NCI-H226 (cell line): ENCODE results near the gene RAE1.

ENCODE experiments used
- DNase-seq: peaks from one replicate; pipeline ENCODE4 v3.0.0-alpha.2; 2015

RAE1 gene

DNA sequence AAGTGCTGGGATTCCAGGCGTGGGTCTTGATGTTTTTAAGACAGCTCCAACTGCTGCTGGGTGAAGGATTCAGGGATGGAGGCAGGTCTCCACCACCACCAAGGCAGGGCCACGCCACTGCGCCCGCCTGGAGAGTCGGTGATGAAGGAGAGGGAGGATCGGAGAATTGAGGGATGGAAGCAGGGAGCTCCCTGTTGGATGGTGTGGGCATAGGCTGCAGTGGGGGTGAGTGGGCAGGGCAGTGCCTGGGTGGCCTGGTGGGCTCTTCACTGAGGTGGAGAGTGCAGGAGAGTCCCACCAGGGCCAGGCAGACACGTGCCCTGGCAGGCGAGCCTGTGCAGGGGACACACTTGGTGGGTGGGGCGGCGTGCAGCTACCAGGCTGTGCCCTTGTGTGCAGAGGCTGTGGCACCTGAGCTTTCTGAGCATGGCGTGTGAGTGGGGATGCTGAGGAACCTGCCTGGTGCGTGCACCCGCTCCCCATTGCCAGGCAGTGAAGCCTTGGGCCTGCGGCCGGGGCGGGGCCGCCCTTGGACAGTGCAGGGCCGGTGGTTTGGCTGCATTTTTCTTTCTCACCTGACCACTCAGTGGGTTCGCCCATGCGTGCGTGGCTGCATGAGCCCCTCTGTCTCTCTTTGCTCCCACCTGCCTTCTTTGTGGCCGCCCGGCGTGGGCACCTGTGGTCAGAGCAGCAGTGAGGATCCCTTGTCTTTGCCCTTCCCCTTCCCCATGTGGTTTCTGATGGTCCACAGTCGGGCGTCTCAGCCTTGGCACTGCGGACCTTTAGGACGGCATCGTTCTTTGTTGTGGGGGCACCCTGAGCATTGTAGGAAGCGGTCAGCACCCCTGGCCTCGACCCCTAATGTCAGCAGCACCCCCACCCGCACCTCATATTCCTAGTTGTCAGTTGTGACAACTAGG, 51.4 kb downstream of the RAE1 start:
- DNase-seq: no peak

DNA sequence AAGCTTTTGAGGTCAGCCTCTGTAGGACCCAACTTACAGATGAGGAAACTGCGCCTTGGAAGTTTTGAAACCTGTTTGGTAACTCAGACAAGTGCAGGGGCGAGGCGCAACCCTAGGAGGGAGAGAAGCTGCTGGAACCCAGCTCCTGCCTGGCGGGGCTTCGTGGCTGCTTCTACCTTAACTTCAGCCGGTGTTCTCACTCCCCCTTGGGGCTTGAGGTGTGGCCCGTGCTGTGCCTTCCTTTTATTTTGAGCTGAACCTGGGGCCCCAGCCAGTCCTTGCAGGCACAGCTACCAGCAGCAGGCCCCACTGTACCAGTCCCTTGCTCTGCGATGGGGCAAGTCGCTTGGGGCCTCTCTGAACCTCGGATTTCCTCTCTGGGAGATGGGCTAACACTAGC, 52.2 kb downstream of the RAE1 start:
- no peak for DNase-seq

DNA sequence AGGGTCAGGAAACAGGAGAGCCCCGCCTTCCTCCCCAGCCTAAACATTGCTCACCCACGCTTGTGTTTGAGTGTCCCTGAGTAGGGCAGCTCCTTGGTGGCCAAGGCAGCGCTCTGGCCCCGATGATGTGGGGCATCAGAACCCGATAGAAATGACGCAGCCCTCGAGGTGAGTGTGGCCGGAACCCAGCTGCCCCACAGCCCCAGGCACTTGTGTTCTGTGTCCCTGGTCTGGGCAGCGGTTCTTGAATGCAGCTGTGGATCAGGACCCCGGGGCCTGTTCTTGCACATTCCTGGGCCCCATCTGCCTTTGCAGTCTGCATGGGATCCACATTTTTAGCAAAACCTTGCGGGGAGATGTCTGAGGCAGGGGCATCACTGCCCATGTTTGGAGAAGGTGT, 53.0 kb downstream of the RAE1 start:
- no peak for DNase-seq

DNA sequence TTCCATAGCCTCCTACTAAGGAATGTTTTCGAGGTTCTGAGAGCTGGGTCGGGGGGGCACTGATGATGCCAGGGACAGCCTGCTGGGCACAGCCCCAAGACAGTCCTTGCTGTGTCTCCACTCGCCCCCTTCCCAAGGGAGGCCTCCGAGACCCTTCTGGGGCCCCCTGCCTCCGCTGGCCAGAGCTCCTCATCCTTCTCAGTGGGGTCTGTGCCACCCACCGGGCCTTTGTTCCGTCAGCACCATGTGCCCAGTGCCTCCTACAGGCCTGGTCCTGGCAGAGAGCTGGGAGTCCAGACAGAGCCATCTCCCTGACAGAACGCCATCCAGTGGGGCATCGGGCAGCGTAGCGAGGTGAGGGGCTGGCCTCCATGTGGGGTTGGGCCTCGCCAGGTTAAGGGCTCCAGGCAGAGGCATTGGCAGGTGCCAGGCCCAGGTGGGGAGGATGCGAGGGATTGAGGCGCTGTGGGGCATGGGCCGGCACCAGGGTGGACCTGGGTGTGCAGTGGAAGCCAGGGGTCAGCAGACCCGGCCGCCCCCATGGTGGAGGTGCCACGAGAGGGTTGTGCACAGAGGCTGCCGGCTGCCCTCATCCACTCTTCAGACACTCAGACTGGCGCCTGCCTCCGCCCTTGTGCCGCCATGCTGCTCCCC, 53.5 kb downstream of the RAE1 start:
- no peak for DNase-seq

DNA sequence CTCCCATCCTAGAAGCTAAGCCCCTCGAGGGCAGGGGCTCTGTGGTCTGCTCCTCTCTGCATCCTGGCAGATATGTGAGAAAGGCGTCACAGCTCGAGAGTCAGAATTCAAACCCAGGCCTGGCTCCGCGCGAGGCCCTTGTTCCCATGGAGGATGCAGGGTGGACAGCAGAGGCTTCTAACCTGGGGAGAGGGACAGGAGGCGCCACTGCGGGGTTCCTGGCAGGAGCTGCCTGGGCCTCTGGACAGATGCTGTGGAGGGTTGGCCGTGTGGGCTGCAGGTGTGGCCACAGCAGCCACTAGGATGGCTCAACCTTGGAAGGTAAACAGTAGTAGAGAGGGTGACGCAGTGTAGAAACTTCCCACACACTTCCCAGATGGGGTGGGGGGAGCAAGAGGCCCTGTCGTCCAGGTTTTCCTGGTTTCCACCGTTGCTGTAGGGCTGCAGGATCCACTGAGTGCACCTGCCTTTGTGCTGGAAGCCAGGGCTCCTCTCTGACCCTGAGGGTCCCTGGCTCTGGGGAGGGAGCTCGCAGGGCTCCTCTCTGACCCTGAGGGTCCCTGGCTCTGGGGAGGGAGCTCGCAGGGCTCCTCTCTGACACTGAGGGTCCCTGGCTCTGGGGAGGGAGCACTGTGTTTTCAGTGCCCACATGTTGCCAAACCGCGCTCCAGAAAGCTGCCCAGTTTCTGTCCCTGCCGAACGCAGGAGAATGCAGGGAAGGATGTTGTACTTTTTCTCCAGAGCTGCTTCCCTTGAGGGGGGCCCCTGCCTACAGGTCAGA, 54.4 kb downstream of the RAE1 start:
- no peak for DNase-seq

DNA sequence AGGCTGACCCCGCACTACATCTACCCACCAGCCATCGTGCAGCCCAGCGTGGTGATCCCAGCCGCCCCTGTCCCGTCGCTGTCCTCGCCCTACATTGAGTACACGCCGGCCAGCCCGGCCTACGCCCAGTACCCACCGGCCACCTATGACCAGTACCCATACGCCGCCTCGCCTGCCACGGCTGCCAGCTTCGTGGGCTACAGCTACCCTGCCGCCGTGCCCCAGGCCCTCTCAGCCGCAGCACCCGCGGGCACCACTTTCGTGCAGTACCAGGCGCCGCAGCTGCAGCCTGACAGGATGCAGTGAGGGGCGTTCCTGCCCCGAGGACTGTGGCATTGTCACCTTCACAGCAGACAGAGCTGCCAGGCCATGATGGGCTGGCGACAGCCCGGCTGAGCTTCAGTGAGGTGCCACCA, 56.5 kb downstream of the RAE1 start:
- DNase-seq: no peak

DNA sequence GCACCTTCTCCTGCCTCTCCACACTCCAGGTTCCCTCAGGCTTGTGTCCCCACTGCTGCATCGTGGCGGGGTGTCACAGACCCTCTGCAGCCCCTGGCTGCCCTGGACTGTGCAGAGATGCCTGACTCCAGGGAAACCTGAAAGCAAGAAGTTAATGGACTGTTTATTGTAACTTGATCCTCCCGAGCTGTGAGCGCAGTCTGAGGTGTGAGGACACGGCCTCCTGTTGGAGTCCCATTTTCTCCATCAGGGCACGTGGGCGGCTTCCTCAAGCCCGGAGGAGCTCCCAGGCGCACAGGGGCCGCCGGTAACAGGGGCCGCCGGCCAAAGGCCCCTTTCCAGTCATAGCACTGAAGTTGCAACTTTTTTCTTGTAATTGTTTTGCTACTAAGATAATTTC, 57.1 kb downstream of the RAE1 start:
- no peak for DNase-seq

DNA sequence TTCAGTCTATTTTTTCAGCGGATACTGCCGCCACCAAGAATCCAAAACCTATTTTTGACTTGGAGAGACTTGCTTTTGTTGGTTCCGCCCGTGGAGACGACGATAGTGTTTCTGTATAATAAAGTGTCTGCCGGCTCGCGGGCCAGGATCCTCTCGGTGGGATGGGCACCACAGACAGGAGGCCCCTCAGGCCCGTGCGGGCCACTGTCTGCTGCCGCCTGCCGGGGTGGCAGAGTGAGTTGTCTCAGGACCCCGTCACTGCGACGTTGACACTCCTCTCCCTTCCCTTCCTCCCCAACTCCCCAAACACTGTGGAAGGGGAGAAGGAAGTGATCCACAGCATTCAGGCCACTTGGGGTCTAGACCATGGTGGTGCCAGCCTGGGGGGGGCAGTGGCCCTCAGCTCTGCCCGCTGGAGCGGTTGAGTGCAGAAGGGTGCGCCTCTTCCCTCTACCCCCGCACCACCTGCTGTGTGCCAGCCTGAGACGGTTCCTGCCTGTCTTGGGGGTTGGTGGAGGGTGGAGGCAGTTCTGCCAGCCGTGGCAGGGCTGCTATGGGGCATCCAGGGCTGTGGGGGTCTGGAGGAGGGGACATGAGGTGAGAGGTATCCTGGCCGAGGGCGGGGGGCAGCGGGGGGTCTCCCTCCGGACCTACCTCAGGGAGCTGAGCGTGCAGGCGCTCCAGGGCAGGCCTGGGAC, 57.6 kb downstream of the RAE1 start:
- no peak for DNase-seq

DNA sequence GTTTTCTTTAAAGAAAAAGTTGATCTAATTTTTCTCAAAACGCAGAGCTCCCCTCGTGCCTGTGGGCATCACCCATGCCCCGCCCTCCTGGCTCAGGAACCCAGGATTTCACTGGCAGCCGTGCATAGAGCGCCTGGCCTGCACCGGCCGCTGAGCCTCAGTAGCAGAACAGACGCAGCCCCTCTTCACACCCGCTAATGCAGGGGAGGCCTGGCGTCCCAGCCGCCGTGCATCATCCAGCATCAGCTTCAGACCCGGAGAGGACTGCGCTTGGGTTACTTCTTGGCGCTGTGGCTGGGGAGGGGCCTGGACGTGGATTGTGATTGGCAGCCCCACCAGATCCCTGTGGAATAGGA, 58.2 kb downstream of the RAE1 start:
- DNase-seq: no peak

DNA sequence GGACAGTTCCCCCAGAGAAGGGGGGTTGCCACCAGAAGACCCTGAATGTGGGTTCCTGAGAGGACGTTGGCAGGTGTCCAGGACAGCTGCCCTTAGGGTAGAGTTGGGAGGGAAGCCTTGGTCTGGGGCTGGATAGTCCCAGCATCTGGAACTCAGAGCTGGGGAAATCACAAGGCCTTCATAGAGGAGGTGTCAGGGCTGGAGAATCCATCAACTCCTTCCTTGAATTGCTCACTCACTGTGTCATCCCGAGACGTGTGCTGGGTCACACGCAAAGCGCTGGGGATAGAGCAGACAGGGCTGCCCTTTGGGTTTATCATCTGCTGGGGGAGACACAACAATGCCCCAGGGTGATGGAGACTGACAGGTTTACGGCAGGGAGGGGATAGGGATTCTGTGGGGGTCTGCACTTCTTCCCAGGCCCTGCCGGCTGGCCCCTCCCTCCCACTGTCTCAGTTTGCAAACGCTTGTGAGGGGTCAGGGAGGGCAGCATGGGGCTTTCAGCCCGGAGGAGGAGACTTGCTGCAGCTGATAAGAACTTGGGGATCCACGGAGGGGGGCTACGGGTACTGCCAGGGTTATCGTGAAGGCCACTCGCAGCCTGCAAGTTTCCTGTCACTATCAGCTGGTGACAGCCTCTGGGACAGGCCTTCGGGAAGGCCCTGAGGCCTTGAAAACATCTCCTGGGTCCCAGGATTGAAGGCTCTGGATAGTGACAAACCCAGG, 58.8 kb downstream of the RAE1 start:
- DNase-seq: no peak

DNA sequence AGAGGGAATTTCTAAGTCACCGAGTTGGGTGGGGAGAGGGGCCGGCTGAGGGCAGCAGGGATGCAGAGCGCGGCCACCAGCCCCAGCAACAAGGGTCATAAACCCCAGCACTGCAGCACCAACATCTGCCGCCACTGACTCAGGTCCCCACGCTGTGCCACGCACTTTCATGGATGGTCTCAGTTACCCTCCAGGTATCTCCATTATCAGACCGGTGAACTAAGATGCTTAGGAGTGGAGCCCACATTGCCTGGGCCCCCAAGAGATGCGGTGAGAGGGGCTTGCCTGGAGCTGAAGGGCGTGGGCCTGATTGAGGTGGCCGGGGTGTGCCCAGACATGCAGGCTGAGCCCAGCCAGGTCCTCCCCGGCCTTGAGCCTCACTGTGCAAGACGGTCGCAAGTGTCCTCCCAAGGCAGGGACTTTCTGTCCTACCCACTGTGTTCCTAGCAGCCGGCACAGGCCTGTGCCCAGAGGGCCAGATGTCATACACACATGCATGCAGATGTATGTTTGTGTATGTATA, 59.4 kb downstream of the RAE1 start:
- no peak for DNase-seq

DNA sequence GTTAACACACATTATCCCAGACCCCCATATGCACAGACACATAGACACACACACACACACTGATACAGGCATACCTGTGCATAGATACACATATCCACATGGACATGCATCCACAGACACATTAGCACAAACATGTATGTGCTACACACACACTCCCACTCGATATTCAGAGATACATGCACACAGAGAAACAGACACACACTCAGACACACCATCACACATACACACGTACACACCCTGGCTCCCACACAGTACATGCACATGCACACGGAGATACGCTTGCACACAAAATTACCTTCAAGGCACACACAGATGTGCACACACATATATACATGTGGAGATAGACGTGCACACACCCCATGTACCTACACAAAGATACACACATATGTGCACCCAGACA, 59.9 kb downstream of the RAE1 start:
- DNase-seq: no peak

DNA sequence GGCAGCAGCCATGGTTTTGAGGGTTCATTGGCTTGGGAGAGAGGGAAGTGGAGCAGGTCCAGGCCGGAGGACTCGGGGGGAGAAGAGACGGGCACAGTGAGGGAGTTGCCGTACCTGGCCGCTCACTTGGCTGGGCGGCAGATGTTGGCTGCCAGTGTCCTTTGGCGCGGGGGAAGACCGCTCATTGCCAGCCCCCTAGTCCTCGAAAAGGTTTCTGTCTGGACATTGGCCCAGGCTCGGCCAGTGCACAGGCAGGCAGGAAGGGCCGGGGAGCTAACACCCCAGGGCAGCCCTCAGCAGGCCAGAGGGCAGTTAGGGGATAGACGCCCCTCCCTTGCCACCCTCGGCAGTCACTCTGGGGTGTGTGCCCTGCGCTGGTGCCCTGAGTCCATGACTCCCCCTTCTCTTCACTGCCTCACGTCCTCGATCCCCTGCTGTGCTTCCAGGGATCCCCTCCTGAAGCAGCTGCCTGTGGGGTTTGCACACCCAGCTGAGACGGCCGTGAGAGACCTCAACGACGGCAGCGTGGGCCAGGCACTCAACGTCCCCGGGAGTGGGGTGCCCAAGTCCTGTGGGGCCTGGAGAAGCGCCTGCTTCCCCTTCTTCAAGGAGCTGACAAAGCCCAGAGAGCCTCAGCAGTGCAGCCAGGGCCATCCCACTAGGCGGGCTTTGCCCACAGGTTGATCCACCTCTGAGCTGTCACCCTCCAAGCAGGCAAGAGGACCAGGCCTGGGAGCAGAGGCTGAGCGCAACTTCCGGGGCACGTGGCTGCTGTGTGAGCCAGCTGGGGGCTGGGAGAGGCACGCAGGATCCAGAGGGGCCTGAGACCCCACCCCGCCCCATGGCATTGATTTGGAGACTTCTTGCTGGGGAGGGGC, 60.6 kb downstream of the RAE1 start:
- DNase-seq: no peak

DNA sequence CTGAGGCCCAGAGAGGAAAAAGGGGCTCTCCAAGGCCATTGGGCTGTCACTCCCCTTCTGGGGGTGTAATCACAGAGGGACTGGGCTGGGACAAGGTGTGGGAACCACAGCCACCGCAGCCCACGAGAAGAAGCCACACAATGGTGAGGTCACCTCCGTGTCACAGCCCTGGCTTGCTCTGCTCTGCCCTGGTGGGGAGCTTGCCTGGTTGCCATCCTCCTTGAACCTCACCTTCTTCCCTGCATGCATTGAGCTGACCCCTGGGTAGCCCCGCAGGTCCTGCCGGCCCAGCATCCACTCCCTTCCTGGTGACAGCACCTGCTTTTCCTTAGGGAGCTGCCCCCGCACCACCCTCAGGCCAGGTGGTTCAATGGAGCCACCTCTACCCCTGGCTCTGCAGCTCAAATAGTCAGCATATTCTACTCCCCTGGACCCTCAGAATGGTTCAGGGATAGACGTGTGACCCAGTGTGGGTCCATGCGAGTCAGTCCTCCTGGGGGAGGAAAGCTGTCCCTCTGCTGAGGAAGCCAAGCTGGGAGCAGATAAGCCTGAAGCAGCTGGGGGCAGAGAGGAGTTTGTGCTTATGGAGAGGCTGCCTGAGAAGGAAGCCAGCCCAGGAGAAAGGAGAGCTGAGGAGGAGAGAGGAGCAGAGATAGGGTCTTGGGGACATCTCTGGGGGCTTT, 61.4 kb downstream of the RAE1 start:
- no peak for DNase-seq

DNA sequence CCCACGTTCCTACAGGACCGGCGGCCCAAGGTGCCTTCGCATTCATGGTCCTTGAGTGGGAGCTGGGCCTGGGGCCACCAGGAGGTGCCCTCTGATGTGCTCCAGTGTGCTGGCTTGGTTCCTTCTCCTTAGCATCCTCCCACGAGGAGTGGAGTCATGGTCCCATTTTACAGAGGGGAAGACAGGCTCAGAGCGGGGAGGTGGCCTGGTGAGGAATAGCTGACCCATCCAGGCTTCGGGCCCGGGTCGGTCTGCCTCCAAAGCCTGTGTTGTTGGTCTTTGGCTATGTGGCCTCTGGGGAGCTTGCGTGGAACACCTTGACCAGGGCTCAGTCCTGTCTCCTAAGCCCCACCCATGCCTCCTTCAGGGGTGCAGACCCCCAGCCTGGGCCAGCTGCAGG, 62.9 kb downstream of the RAE1 start:
- no peak for DNase-seq

DNA sequence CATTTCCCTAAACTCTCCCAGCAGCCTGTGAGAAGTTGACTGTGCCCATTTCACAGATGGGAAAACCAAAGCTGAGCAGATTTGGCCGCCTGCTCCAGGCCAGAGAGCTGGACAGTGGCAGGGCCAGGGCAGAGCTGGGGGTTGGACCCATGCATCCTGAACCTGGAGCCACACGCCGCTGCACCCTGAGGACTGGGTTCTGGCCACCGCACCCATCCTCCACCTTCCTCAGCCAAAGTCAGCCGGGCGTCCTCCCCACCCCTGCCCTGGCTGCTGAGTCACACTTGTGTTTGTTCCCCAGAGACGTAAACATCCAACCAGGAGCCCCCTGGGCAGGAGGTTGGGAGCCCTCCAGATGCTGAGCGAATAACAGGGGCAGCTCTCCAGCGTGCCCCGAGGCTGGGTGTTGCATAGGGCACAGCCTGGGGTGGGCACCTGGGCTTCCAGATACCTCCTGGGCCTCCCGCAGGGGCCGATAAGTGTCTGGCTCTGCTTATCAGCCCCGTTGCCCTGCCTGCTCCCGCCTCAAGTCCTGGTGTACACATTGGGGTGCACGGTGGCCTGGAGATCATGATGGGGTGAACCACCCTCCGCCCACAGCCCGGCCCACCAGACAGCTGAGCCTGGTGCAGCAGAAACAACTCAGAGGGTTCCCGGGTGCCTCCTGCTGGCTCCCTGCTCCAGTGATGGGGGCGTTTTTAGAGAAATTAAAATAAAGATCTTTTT, 64.0 kb downstream of the RAE1 start:
- DNase-seq: no peak

DNA sequence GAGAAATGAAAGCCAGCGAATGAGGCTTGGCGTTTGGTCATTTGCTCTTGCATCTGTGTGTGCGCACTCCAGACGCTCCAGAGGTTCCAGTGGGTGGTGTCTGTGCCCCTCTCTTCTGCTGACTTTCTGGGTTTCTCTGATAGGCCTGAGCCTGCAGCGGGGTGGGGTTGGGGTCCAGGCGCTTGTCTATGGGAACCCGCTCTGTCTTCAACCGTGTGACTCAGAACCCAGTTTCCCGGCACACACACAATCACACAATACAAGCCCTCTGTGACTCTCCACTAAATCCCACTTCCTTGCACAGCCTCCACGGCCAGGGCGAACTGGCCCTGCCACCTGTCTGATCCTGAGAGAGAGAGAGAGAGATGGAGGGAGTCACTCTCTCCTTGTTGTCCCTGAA, 64.7 kb downstream of the RAE1 start:
- DNase-seq: no peak

DNA sequence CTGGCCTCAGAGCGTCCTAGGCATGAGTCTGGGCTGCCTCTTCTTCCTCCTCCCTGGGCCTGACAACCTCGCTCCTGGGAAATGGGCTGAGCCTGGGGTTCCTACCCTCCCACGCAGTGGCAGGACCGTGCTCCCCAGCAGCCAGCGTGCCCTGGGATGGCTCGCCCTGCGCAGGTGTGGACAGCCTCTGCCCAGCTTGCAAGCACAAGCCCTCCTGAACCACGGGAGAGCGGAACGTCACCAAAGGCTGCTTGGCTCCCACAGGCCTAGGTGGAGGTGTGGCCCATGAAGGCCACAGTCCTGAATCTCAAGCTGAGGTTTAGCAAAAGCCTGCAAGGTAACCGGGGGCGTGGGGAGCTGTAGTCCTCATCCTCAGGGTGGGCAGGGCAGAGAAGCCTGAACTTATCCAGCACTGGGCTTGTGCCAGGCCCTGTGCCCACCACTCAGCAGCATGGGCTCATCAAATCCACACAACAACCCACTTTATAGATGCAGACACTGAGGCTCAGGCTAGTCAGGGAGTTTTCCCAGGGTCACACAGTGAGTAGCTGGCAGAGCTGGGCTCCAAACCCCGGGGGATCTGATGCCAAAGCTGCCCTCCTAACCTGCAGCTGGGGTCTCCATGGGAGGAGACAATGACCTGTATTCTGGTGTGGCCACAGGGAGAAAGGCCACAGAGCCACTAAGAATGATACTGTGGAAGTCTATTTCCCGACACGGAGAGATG, 65.4 kb downstream of the RAE1 start:
- no peak for DNase-seq

DNA sequence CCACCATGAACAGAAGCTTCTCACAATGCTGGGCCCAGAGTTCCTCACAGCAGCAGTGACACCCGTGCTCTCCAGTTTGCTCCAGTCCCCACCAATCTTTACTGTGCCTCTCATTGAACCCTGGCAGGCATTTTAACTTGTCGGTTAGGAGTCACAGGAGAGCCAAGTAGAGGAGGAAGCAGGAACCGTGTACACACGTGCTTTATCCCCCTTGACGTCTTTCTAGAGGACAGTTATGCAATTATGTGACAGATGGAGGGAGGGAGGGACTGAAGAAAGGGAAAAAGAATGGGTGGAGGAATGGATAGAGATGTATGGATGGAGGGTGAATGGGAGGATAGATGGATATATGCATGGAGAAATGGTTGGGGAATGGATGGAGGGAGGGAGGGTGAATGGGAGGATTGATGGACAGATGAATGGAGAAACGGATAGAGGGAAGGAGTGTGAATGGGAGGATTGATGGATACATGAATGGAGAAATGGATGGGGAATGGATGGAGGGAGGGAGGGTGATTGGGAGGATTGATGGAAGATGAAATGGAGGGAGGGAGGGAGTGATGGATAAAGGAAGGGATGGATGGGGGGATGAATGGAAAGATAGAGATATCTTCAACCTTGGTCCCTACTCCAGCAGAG, 66.1 kb downstream of the RAE1 start:
- no peak for DNase-seq
